ENCODE measurements around the gene KCNIP1. TPM values are rescaled to one million over a fixed set of nuclear protein-coding genes. Genes with fewer than 3 reads are reported as not detected.

The KCNIP1 gene
- total RNA-seq, 1 donor from 2014 or later: 0.45 TPM

DNA sequence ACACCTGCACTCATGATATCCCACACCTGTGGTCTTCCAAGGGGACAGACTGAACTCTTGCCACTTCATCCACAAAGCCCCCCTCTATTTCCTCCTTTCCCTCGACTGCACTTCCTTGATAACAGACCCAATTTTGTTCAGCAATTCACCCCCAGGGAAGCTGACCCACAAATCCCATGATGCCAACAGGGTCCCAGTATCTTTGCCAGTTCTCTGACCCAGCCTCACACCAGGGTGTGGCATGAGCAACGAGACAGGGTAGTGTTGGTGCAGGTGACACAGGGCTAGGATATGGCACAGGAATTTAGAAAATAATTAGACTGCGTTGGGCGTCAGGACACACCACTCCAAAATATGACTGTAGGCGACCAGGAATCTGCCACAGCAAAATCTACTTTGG, 30.2 kb upstream of the KCNIP1 start:
- Histone ChIP-seq H3K27ac (ENCODE audit: low read depth, low read length) (no peak overlapping the region), H4K20me1 (ENCODE audit: insufficient read depth, low read length) (no peaks in the 10 kb centered on the region), H3K9me3 (ENCODE audit: insufficient read depth, low read depth, low read length) (no peaks in the 10 kb centered on the region), H3K27me3 (ENCODE audit: insufficient read depth, low read length) (no peaks in the 10 kb centered on the region), H3K79me2 (ENCODE audit: insufficient read depth, low read length) (no peaks in the 10 kb centered on the region), H3K4me2 (ENCODE audit: low read length) (no peak overlapping the region), H2AFZ (ENCODE audit: low read depth, low read length) (no peak overlapping the region), H3K9ac (ENCODE audit: low read length) (no peak overlapping the region), H3K36me3 (ENCODE audit: insufficient read depth, low read length) (no peaks in the 10 kb centered on the region), H3K4me3 (ENCODE audit: insufficient read depth, low read depth, low read length) (no peak overlapping the region), H3K4me1 (ENCODE audit: insufficient read depth, low read length) (peaks cover 4% of the 10 kb centered on the region)
- FAIRE-seq (no peak), DNase-seq (ENCODE audit: low read depth) (no peak)
- H3K27ac Mint-ChIP-seq (ENCODE audit: unreplicated experiment): no peak overlapping the region
- peaks cover 7% of the 10 kb centered on the region for H3K4me1 Mint-ChIP-seq (ENCODE audit: low read depth, unreplicated experiment)
- H3K36me3 Mint-ChIP-seq (ENCODE audit: low read depth, unreplicated experiment): no peaks in the 10 kb centered on the region
- H3K4me3 Mint-ChIP-seq (ENCODE audit: unreplicated experiment): no peak overlapping the region
- H3K9me3 Mint-ChIP-seq (ENCODE audit: unreplicated experiment): no peaks in the 10 kb centered on the region
- peaks cover 5% of the 10 kb centered on the region for H3K27me3 Mint-ChIP-seq (ENCODE audit: low read depth, unreplicated experiment)
- TF ChIP-seq, protein P1, sequence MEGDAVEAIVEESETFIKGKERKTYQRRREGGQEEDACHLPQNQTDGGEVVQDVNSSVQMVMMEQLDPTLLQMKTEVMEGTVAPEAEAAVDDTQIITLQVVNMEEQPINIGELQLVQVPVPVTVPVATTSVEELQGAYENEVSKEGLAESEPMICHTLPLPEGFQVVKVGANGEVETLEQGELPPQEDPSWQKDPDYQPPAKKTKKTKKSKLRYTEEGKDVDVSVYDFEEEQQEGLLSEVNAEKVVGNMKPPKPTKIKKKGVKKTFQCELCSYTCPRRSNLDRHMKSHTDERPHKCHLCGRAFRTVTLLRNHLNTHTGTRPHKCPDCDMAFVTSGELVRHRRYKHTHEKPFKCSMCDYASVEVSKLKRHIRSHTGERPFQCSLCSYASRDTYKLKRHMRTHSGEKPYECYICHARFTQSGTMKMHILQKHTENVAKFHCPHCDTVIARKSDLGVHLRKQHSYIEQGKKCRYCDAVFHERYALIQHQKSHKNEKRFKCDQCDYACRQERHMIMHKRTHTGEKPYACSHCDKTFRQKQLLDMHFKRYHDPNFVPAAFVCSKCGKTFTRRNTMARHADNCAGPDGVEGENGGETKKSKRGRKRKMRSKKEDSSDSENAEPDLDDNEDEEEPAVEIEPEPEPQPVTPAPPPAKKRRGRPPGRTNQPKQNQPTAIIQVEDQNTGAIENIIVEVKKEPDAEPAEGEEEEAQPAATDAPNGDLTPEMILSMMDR (IDR thresholded peaks at IDR 0.05; ENCODE audit: insufficient read depth, low read depth, low read length): no peak
- no peak for TF ChIP-seq EZH2 (IDR thresholded peaks at IDR 0.05; ENCODE audit: insufficient read depth, low read length)

- no peak overlapping the region for H3K27ac Mint-ChIP-seq (ENCODE audit: unreplicated experiment)
These were observed 29.1 kb upstream of the KCNIP1 start for GRCh38 chr5:170474489-170475274.

More at GRCh38 chr5:170474489-170475274, 29.1 kb upstream of the KCNIP1 start:
- peaks cover 5% of the 10 kb centered on the region for H3K27me3 Mint-ChIP-seq (ENCODE audit: low read depth, unreplicated experiment)
- no peak overlapping the region for H3K4me3 Mint-ChIP-seq (ENCODE audit: unreplicated experiment)
- no peaks in the 10 kb centered on the region for H3K36me3 Mint-ChIP-seq (ENCODE audit: low read depth, unreplicated experiment)
- no peak overlapping the region for H3K9ac ChIP-seq (ENCODE audit: low read length)
- no peak for DNase-seq (ENCODE audit: low read depth)
- H3K27ac ChIP-seq (ENCODE audit: low read depth, low read length): no peak overlapping the region
- no peak overlapping the region for H2AFZ ChIP-seq (ENCODE audit: low read depth, low read length)
- H4K20me1 ChIP-seq (ENCODE audit: insufficient read depth, low read length): no peaks in the 10 kb centered on the region
- no peaks in the 10 kb centered on the region for H3K79me2 ChIP-seq (ENCODE audit: insufficient read depth, low read length)
- H3K36me3 ChIP-seq (ENCODE audit: insufficient read depth, low read length): no peaks in the 10 kb centered on the region
- no peaks in the 10 kb centered on the region for H3K27me3 ChIP-seq (ENCODE audit: insufficient read depth, low read length)
- peaks cover 9% of the 10 kb centered on the region for H3K4me1 ChIP-seq (ENCODE audit: insufficient read depth, low read length)
- H3K4me1 Mint-ChIP-seq (ENCODE audit: low read depth, unreplicated experiment): peaks cover 17% of the 10 kb centered on the region
- TF ChIP-seq, protein P1 (IDR thresholded peaks at IDR 0.05; ENCODE audit: insufficient read depth, low read depth, low read length): no peak
- TF ChIP-seq EZH2 (IDR thresholded peaks at IDR 0.05; ENCODE audit: insufficient read depth, low read length): no peak
- H3K4me3 ChIP-seq (ENCODE audit: insufficient read depth, low read depth, low read length): no peak overlapping the region
- no peak for FAIRE-seq
- H3K4me2 ChIP-seq (ENCODE audit: low read length): no peak overlapping the region
- no peaks in the 10 kb centered on the region for H3K9me3 ChIP-seq (ENCODE audit: insufficient read depth, low read depth, low read length)
- H3K9me3 Mint-ChIP-seq (ENCODE audit: unreplicated experiment): no peaks in the 10 kb centered on the region
